ENCODE measurements around the gene ACAN. TPM values are rescaled to one million over a fixed set of nuclear protein-coding genes. Genes with fewer than 3 reads are reported as not detected.
A peak's percentile ranks its signal among the peaks of the same experiment; 100 is the strongest.

ACAN gene
- total and polyA plus RNA-seq, 2 of the 8 experiments (the other 6 are each of a cell fraction or from before 2014, with no cell fraction given), result 0.71 to 0.73 TPM

GRCh38 chr15:88896333-88897033 is 93.2 kb downstream of the ACAN start:
- FAIRE-seq (no peak), DNase-seq (ENCODE audit: low read depth in 1 of 2, low spot score in 2 of 2) (peak in 1 of 2 experiments; percentile 63)
- Histone ChIP-seq H3K23me2 (ENCODE audit: low read depth, low read length) (peaks cover 14% of the 10 kb centered on the region; the same call in 1 of the 2 replicates), H2BK15ac (ENCODE audit: low read length) (0 out of 2 replicates have a peak overlapping the region, but pooled peaks have one; percentile 89), H4K91ac (replicated peaks; ENCODE audit: insufficient read length, low read length) (no peak overlapping the region), H3K36me3 (ENCODE audit: control insufficient read depth in 2 of 4, insufficient read depth in 4 of 4, low read length in 3 of 4) (peaks cover 8 to 38% (median 22%) of the 10 kb centered on the region in 4 experiments), H3K18ac (ENCODE audit: extremely low read depth, low read length) (peak overlapping the region; percentile 9; the same call in 1 of the 2 replicates), H2BK120ac (replicated peaks; ENCODE audit: low read depth, low read length) (no peak overlapping the region), H2BK20ac (ENCODE audit: low read length) (no peak overlapping the region), H3K4ac (replicated peaks; ENCODE audit: insufficient read length, low read depth, low read length) (peak overlapping the region; percentile 32), H3K27me3 (replicated peaks in 1 of 4; ENCODE audit: control insufficient read depth in 3 of 4, extremely low read depth in 1 of 4, insufficient read depth in 3 of 4, low read length in 3 of 4) (no peaks in the 10 kb centered on the region), H3K4me3 (ENCODE audit: extremely low read depth in 1 of 4, insufficient read depth in 2 of 4, low read depth in 3 of 4, low read length in 4 of 4) (no peak overlapping the region), H4K8ac (ENCODE audit: extremely low read depth, insufficient read depth, low read length) (no peak overlapping the region), H3K14ac (ENCODE audit: insufficient read length) (no peak overlapping the region), H3K4me2 (ENCODE audit: insufficient read depth in 1 of 2, low read depth in 2 of 2, low read length in 2 of 2) (peak overlapping the region; percentile 25 to 39; a peak in 2 of 4 replicates), H3K4me1 (replicated peaks in 1 of 4; ENCODE audit: control insufficient read depth in 3 of 4, insufficient read depth in 4 of 4, low read length in 3 of 4) (peaks cover 0 to 33% (median 20%) of the 10 kb centered on the region in 4 experiments; a peak in 6 of 7 replicates), H3K9me3 (ENCODE audit: insufficient read depth in 2 of 2, low read depth in 1 of 2, low read length in 1 of 2) (no peaks in the 10 kb centered on the region; a peak in 1 of 4 replicates), H4K20me1 (replicated peaks in 1 of 2; ENCODE audit: control insufficient read depth in 1 of 2, insufficient read depth in 2 of 2, low read length in 2 of 2) (peaks cover 11 to 22% of the 10 kb centered on the region in 2 experiments), H2AK5ac (ENCODE audit: low read depth, low read length) (peak overlapping the region; percentile 77; the same call in 1 of the 2 replicates), H2BK5ac (ENCODE audit: low read depth, low read length) (peak overlapping the region; percentile 60; the same call in 1 of the 2 replicates), H3K23ac (ENCODE audit: insufficient read length) (no peak overlapping the region), H3K56ac (replicated peaks; ENCODE audit: insufficient read length, low read depth, low read length) (no peak overlapping the region), H3K79me1 (ENCODE audit: low read depth, low read length) (peaks cover 3% of the 10 kb centered on the region; the same call in 1 of the 2 replicates), H2BK12ac (ENCODE audit: low read depth, low read length) (peak overlapping the region; percentile 77), H3K79me2 (ENCODE audit: control insufficient read depth in 1 of 2, insufficient read depth in 2 of 2, low read length in 2 of 2) (peaks cover 0 to 7% of the 10 kb centered on the region in 2 experiments; a peak in 1 of 4 replicates), H4K5ac (ENCODE audit: insufficient read length, low read depth, low read length) (no peak overlapping the region), H3K27ac (ENCODE audit: low read depth, low read length) (no peak overlapping the region), H3K9ac (replicated peaks in 1 of 4; ENCODE audit: extremely low read depth in 1 of 4, low read depth in 3 of 4, low read length in 3 of 4) (no peak overlapping the region), H2AFZ (ENCODE audit: low read length) (no peak overlapping the region)
- ChIA-PET CTCF (ENCODE audit: partially characterized antibody) (interaction anchor here (0.6 to 10.4 kb wide), 13 partner anchors 7 to 392 kb away, joined by 3 to 95 read pairs (median 5); partner anchors contain the start of gene MFGE8), POLR2A (ENCODE audit: partially characterized antibody) (interaction anchor here (0.6 to 27.2 kb wide), 29 partner anchors 13 to 1730 kb away, joined by 3 to 607 read pairs (median 4); partner anchors contain the start of gene MFGE8)
- TF ChIP-seq TCF12 (IDR thresholded peaks at IDR 0.05; ENCODE audit: low read depth, low read length) (no peak), CTBP2 (IDR thresholded peaks at IDR 0.05; ENCODE audit: borderline replicate concordance, insufficient read depth, insufficient read length, low read length) (no peak), EGR1 (IDR thresholded peaks at IDR 0.05; ENCODE audit: borderline replicate concordance, low read depth, low read length) (no peak), POLR2AphosphoS5 (IDR thresholded peaks at IDR 0.05; ENCODE audit: low read depth, low read length) (peak; percentile 12; the same call in 1 of the 2 replicates), POLR2A (IDR thresholded peaks at IDR 0.05; ENCODE audit: control extremely low read depth in 1 of 2, low read depth in 2 of 2, low read length in 2 of 2) (peak in 1 of 2 experiments; percentile 40; a peak in 1 of 3 replicates)
- 73% methylated on average over 8 of the region's 8 CpGs; no CpG with 5 or more reads in 1 of the 2 experiments for WGBS, 2 experiments (ENCODE audit: extremely low coverage in 1 of 2, insufficient coverage in 1 of 2, insufficient read length in 1 of 2, insufficient replicate concordance in 2 of 2, low coverage in 1 of 2, low lambda C conversion rate in 2 of 2, missing lambda C conversion rate in 1 of 2)
